Heart left ventricle (tissue), 13 donors: ENCODE results near the gene CCL8.

Experiments used
- CTCF ChIP-seq, 12 donors: fragments of 200-600 bp; sonication (generic) in 4 of 12; IDR thresholded peaks; one replicate each; pipeline versions ENCODE4 v1.5.0 to v1.8.0; 2018 to 2022; ENCODE audit warnings: antibody characterized with exemption in 12 of 12, mild to moderate bottlenecking in 5 of 12
- POLR2A ChIP-seq, 2 donors: fragments of 450-650 bp; IDR thresholded peaks; one replicate each; pipeline ENCODE4 v1.6.1; 2017; ENCODE audit warnings: antibody characterized with exemption in 2 of 2, mild to moderate bottlenecking in 2 of 2, moderate library complexity in 2 of 2
- donor health status: ischemic (EF 13 %, LVEDD 7.1; RV severe dilation, severe dysfunction).
- donor health status: DM: no; HTN: yes; CAD: no.
- donor health status: DM: no; HTN: no; CAD: no.
- donor health status: ischemic (EF 25% LVEDD 6.9; RV normal size, moderate dysfunction).
- donor health status: ischemic (EF 25% LVEDD 5.7; RV mildly dilated, moderate dysfunction).
- donor health status: ischemic (EF 35%, LVEDD 5.7; RV mildly dilated, moderate dysfunction).
- donor health status: nonischemic (EF 11% LVEDD 7.7; RV severe dilation, severe dysfunction).
- donor health status: DM: yes; HTN: yes; CAD: no.
- donor health status: PGD.
- donor health status: ischemic (EF 29% LVEDD 5.4; RV normal size, mild dysfunction).
- donor health status: nonischemic (EF 23%, LVEDD 6.1; RV moderate dilation, normal function).

- TF ChIP-seq CTCF (IDR thresholded peaks at IDR 0.05) (no peak), POLR2A (IDR thresholded peaks at IDR 0.05) (no peak)
Observed at GRCh38 chr17:34313164-34313563, 6.1 kb upstream of the CCL8 start.
